ENCODE measurements around the gene ABHD16B. TPM values are rescaled to one million over a fixed set of nuclear protein-coding genes. Genes with fewer than 3 reads are reported as not detected.

Gene ABHD16B
- total and polyA plus RNA-seq, 2 of the 13 experiments (the other 11 are each of a cell fraction or from before 2014, with no cell fraction given), result not detected

- TF ChIP-seq ZNF142 (CRISPR knock-in tag; IDR thresholded peaks at IDR 0.05), result no peak; the same call in 1 of the 2 replicates
- TF ChIP-seq ZNF788 (CRISPR knock-in tag; IDR thresholded peaks at IDR 0.05; ENCODE audit: borderline replicate concordance), result peak; percentile 92
- TF ChIP-seq SETDB1 (CRISPR knock-in tag; IDR thresholded peaks at IDR 0.05; ENCODE audit: borderline replicate concordance), result 0 out of 2 replicates have a peak, but pooled peaks have one; percentile 5
- TF ChIP-seq, protein P1, sequence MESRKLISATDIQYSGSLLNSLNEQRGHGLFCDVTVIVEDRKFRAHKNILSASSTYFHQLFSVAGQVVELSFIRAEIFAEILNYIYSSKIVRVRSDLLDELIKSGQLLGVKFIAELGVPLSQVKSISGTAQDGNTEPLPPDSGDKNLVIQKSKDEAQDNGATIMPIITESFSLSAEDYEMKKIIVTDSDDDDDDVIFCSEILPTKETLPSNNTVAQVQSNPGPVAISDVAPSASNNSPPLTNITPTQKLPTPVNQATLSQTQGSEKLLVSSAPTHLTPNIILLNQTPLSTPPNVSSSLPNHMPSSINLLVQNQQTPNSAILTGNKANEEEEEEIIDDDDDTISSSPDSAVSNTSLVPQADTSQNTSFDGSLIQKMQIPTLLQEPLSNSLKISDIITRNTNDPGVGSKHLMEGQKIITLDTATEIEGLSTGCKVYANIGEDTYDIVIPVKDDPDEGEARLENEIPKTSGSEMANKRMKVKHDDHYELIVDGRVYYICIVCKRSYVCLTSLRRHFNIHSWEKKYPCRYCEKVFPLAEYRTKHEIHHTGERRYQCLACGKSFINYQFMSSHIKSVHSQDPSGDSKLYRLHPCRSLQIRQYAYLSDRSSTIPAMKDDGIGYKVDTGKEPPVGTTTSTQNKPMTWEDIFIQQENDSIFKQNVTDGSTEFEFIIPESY (CRISPR knock-in tag; IDR thresholded peaks at IDR 0.05), result no peak
- peak; percentile 60 for TF ChIP-seq ARID5B (CRISPR knock-in tag; IDR thresholded peaks at IDR 0.05)
- TF ChIP-seq, protein P2, sequence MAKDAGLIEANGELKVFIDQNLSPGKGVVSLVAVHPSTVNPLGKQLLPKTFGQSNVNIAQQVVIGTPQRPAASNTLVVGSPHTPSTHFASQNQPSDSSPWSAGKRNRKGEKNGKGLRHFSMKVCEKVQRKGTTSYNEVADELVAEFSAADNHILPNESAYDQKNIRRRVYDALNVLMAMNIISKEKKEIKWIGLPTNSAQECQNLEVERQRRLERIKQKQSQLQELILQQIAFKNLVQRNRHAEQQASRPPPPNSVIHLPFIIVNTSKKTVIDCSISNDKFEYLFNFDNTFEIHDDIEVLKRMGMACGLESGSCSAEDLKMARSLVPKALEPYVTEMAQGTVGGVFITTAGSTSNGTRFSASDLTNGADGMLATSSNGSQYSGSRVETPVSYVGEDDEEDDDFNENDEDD (CRISPR knock-in tag; IDR thresholded peaks at IDR 0.05; ENCODE audit: borderline replicate concordance), result peak; percentile 61; the same call in 1 of the 2 replicates
- TF ChIP-seq ARID4A (CRISPR knock-in tag; IDR thresholded peaks at IDR 0.05; ENCODE audit: borderline replicate concordance), result peak; percentile 69; the same call in 1 of the 2 replicates
- TF ChIP-seq ZFY (CRISPR knock-in tag; IDR thresholded peaks at IDR 0.05), result peak; percentile 61
- TF ChIP-seq RFX3 (CRISPR knock-in tag; IDR thresholded peaks at IDR 0.05), result no peak
- no peak for TF ChIP-seq ZMYM4 (CRISPR knock-in tag; IDR thresholded peaks at IDR 0.05)
Observed at GRCh38 chr20:63858393-63859165, 2.7 kb upstream of the ABHD16B start (continued).

All from HepG2 (cell line).